Vagina (tissue), 2 donors: ENCODE results near the gene GATM. TPM values are rescaled to one million over a fixed set of nuclear protein-coding genes. Genes with fewer than 3 reads are reported as not detected.
"Not testable (repeated sequence)": the region's sequence is repeated elsewhere in the genome, so short reads cannot be mapped to it uniquely, and the experiment has no call there.

Experiments used
- DNase-seq, 2 donors: peaks; one replicate each; pipeline ENCODE4 v3.0.0-alpha.2; 2017; ENCODE audit errors: extremely low spot score in 2 of 2
- H3K27ac ChIP-seq: fragments of 200-600 bp; sonication (generic); one replicate; pipeline ENCODE4 v1.5.1; 2019
- H3K27me3 ChIP-seq: fragments of 200-600 bp; sonication (generic); one replicate; pipeline ENCODE4 v1.5.1; 2019
- H3K36me3 ChIP-seq, 2 donors: fragments of 200-600 bp; sonication (generic); one replicate each; pipeline ENCODE4 v1.5.1; 2017 to 2019
- H3K4me1 ChIP-seq: fragments of 200-600 bp; sonication (generic); one replicate; pipeline ENCODE4 v1.5.1; 2019
- H3K4me3 ChIP-seq, 2 donors: fragments of 200-600 bp; sonication (generic); 1 replicate in 1 of 2; 2 replicates in 1 of 2; pipeline ENCODE4 v1.5.1; 2016 to 2019
- H3K9me3 ChIP-seq: fragments of 200-600 bp; sonication (generic); one replicate; pipeline ENCODE4 v1.5.1; 2019
- CTCF ChIP-seq, 3 experiments: fragments of 450-650 bp in 2 of 3; fragments of 200-600 bp in 1 of 3; sonication (generic) in 1 of 3; IDR thresholded peaks; one replicate each; pipeline ENCODE4 v1.5.1; 2017 to 2019; ENCODE audit warnings: antibody characterized with exemption in 3 of 3, mild to moderate bottlenecking in 2 of 3, moderate library complexity in 2 of 3
- POLR2A ChIP-seq, 2 donors: fragments of 450-650 bp; IDR thresholded peaks; one replicate each; pipeline ENCODE4 v1.6.1; 2017; ENCODE audit warnings: antibody characterized with exemption in 2 of 2, mild to moderate bottlenecking in 2 of 2, moderate library complexity in 2 of 2
- POLR2AphosphoS5 ChIP-seq, 2 donors: sonication (generic); formaldehyde crosslinking; IDR thresholded peaks; one replicate each; pipeline ENCODE4 v1.9.0; 2017; ENCODE audit warnings: antibody characterized with exemption in 2 of 2, mild to moderate bottlenecking in 2 of 2, low read depth in 1 of 2; ENCODE audit not compliant: insufficient read depth in 1 of 2
- intact Hi-C: fragments of 100-400 bp; cut with DNase I; formaldehyde crosslinking; loops from one replicate; pipeline ENCODE4 v1.15.1; 2023
- small RNA-seq: library from RNA; depleted of rRNA; stranded (forward); fragments of <200 nt; gene quantifications from one replicate; pipeline ENCODE3, GENCODE V24; 2016
- total RNA-seq: library from RNA; depleted of rRNA; stranded (reverse); fragments of >200 nt; gene quantifications from one replicate; pipeline ENCODE4 v1.2.3, GENCODE V29; 2016

Gene GATM
- total RNA-seq, 1 donor from 2014 or later = 50.1 TPM

GRCh38 chr15:45314960-45315359 lies 63.4 kb downstream of the GATM start:
- Histone ChIP-seq H3K4me1 (no peaks in the 10 kb centered on the region), H3K9me3 (no peaks in the 10 kb centered on the region), H3K4me3 (no peak overlapping the region), H3K36me3 (no peaks in the 10 kb centered on the region), H3K27ac (no peak overlapping the region), H3K27me3 (no peaks in the 10 kb centered on the region)
- intact Hi-C loops = no loop called here
- no peak for TF ChIP-seq POLR2A (IDR thresholded peaks at IDR 0.05)
- TF ChIP-seq POLR2AphosphoS5 (IDR thresholded peaks at IDR 0.05; ENCODE audit: insufficient read depth in 1 of 2, low read depth in 1 of 2) = no peak
- TF ChIP-seq CTCF (IDR thresholded peaks at IDR 0.05) = no peak
- DNase-seq = no peak

DNA sequence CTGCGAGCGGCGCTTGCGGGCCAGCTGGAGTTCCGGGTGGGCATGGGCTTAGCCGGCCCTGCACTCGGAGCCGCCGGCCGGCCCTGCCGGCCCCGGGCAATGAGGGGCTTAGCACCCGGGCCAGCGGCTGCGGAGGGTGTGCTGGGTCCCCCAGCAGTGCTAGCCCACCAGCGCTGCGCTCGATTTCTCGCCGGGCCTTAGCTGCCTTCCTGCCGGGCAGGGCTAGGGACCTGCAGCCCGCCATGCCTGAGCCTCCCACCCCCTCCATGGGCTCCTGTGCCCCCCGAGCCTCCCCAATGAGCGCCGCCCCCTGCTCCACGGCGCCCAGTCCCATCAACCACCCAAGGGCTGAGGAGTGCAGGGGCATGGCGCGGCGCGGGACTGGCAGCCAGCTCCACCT lies 64.2 kb downstream of the GATM start:
- H3K4me3 ChIP-seq, H3K27me3 ChIP-seq, intact Hi-C loops, H3K27ac ChIP-seq, H3K9me3 ChIP-seq, H3K36me3 ChIP-seq, DNase-seq, H3K4me1 ChIP-seq: not testable (repeated sequence)

Small RNAs within 50 kb of the gene (small RNA-seq; reads per million reads assigned to genes)
- gene RNU6-953P = not detected

Other genes with a start within 250 kb of the GATM start
- 66.5 TPM for gene DUOXA1, start 248.7 kb downstream of the GATM start, total RNA-seq
- 98.7 TPM for gene DUOX1, start 248.6 kb downstream of the GATM start, total RNA-seq
- 15.0 TPM for gene SHF, start 190.6 kb downstream of the GATM start, total RNA-seq
- not detected for gene SLC28A2, start 126.3 kb downstream of the GATM start, total RNA-seq
- 10.3 TPM for gene SLC30A4, start 144.2 kb upstream of the GATM start, total RNA-seq
- 45.2 TPM for gene BLOC1S6, start 208.8 kb upstream of the GATM start, total RNA-seq